Panc1 (cell line): ENCODE data around the gene UBA1. TPM values are rescaled to one million over a fixed set of nuclear protein-coding genes. Genes with fewer than 3 reads are reported as not detected.

Experiments used
- ATAC-seq: fragments of 200-7000 bp; cut with Tn5 transposase; 2 replicates; pipeline ENCODE4 v1.9.1; 2020; ENCODE audit warnings: mild to moderate bottlenecking, moderate library complexity
- BruUV-seq: library from RNA; stranded (reverse); fragments of 400-500 nt; replicated peaks from 2 replicates; lab custom pipeline; 2021; lab: Mats Ljungman, UMichigan
- CTCF ChIA-PET: fragments of 300-600 bp; sonication (Branson Sonifier 250); formaldehyde crosslinking; loops from one replicate; lab custom pipeline; 2022; ENCODE audit warnings: antibody characterized with exemption; lab: Charles Lee
- POLR2A ChIA-PET: fragments of 300-600 bp; sonication (Branson Sonifier 250); formaldehyde crosslinking; loops from one replicate; lab custom pipeline; 2022; ENCODE audit warnings: antibody characterized with exemption; lab: Charles Lee
- DNase-seq: peaks from one replicate; pipeline ENCODE4 v3.0.0-alpha.2; 2010; ENCODE audit warnings: low read depth, low spot score
- H3K27ac ChIP-seq: 2 replicates; pipeline ENCODE4 v1.5.1; 2011; ENCODE audit warnings: mild to moderate bottlenecking, low read length, inconsistent platforms
- H3K27me3 ChIP-seq: fragments of 200-500 bp; sonication (Bioruptor generic); 2 replicates; pipeline ENCODE4 v1.6.0; 2014; ENCODE audit warnings: low read length, inconsistent platforms; ENCODE audit not compliant: control insufficient read depth, insufficient read depth
- H3K36me3 ChIP-seq: fragments of 200-500 bp; sonication (Bioruptor generic); 2 replicates; pipeline ENCODE4 v1.5.1; 2014; ENCODE audit warnings: inconsistent platforms, mild to moderate bottlenecking, low read length, moderate library complexity; ENCODE audit not compliant: control insufficient read depth, insufficient read depth
- H3K4me1 ChIP-seq: 2 replicates; pipeline ENCODE4 v1.5.1; 2011; ENCODE audit warnings: inconsistent platforms, mild to moderate bottlenecking, low read length, moderate library complexity; ENCODE audit not compliant: control insufficient read depth, insufficient read depth
- H3K4me3 ChIP-seq, 2 experiments: 2 replicates each; pipeline ENCODE4 v1.5.1; 2011 to 2012; ENCODE audit warnings: low read depth in 2 of 2, low read length in 2 of 2, mild to moderate bottlenecking in 2 of 2, inconsistent platforms in 1 of 2, moderate library complexity in 1 of 2
- H3K9me3 ChIP-seq: fragments of 200-500 bp; sonication (Bioruptor generic); 2 replicates; pipeline ENCODE4 v1.5.1; 2014; ENCODE audit warnings: low read depth, mild to moderate bottlenecking, inconsistent platforms, low read length, moderate library complexity; ENCODE audit not compliant: control insufficient read depth, insufficient read depth
- CTCF ChIP-seq: fragments of 450-650 bp; IDR thresholded peaks from 2 replicates; pipeline ENCODE4 v1.5.1; 2017; ENCODE audit warnings: mild to moderate bottlenecking
- POLR2AphosphoS5 ChIP-seq: IDR thresholded peaks from 2 replicates; pipeline ENCODE4 v1.6.1; 2012; ENCODE audit warnings: mild to moderate bottlenecking, low read depth, low read length, moderate library complexity
- REST ChIP-seq, 2 experiments: IDR thresholded peaks; 2 replicates each; pipeline ENCODE4 v1.6.1; 2011 to 2012; ENCODE audit warnings: low read depth in 2 of 2, control low read depth in 1 of 2, low read length in 1 of 2, mild to moderate bottlenecking in 1 of 2, moderate library complexity in 1 of 2; ENCODE audit not compliant: insufficient read depth in 1 of 2
- SIN3A ChIP-seq: IDR thresholded peaks from 2 replicates; pipeline ENCODE4 v1.6.1; 2012; ENCODE audit warnings: low read depth, mild to moderate bottlenecking, low read length, moderate library complexity, borderline replicate concordance; ENCODE audit not compliant: insufficient read depth
- TCF7L2 ChIP-seq: IDR thresholded peaks from 2 replicates; pipeline ENCODE4 v1.6.1; 2011; ENCODE audit warnings: mild to moderate bottlenecking, low read depth, low read length, inconsistent platforms
- in situ Hi-C: cut with HindIII; loops from 2 replicates; pipeline ENCODE4 v1.10.0; 2016; ENCODE audit warnings: low sequenced_read_pairs, low pct_unique_long_range_greater_than_20kb
- intact Hi-C: fragments of 100-400 bp; cut with micrococcal nuclease; formaldehyde crosslinking; loops from one replicate; pipeline ENCODE4 v1.10.0; 2022; ENCODE audit not compliant: unreplicated experiment
- total RNA-seq: library from RNA; stranded (reverse); gene quantifications from one replicate; pipeline ENCODE4 v1.2.1, GENCODE V29; 2021; ENCODE audit not compliant: unreplicated experiment

The UBA1 gene
- total RNA-seq, 1 experiment from 2014 or later: 302 TPM

- no peak for ATAC-seq
- no peak for DNase-seq
- H3K27ac ChIP-seq: no peak overlapping the region
- intact Hi-C loops (no loop called here), in situ Hi-C loops (no loop called here)
- ChIA-PET POLR2A (no interaction called here), CTCF (no interaction called here)
- no peaks in the 10 kb centered on the region for H3K27me3 ChIP-seq
- H3K4me1 ChIP-seq: no peaks in the 10 kb centered on the region; the same call in 1 of the 2 replicates
- no peaks in the 10 kb centered on the region for H3K9me3 ChIP-seq
- peaks cover 19% of the 10 kb centered on the region for H3K36me3 ChIP-seq
- no peak overlapping the region for H3K4me3 ChIP-seq
- no TSS peak for BruUV-seq
- no peak for TF ChIP-seq POLR2AphosphoS5
Observed at GRCh38 chrX:47210661-47211425, 17.2 kb downstream of the UBA1 start.

GRCh38 chrX:47212381-47213293 is 19.0 kb downstream of the UBA1 start:
- ChIA-PET POLR2A (no interaction called here), CTCF (no interaction called here)
- in situ Hi-C loops (no loop called here), intact Hi-C loops (no loop called here)
- Histone ChIP-seq H3K4me1 (peaks cover 15% of the 10 kb centered on the region), H3K27me3 (no peaks in the 10 kb centered on the region), H3K9me3 (no peaks in the 10 kb centered on the region), H3K36me3 (peaks cover 10% of the 10 kb centered on the region), H3K27ac (no peak overlapping the region), H3K4me3 (no peak overlapping the region)
- no peak for DNase-seq
- no peak for TF ChIP-seq TCF7L2
- TF ChIP-seq SIN3A: no peak
- TF ChIP-seq CTCF: no peak
- TF ChIP-seq REST (IDR thresholded peaks at IDR 0.05; ENCODE audit: insufficient read depth in 1 of 2, low read depth in 2 of 2, low read length in 1 of 2): no peak
- no peak for TF ChIP-seq POLR2AphosphoS5
- BruUV-seq: no TSS peak
- no peak for ATAC-seq
